GM12878 (cell line): ENCODE data around the gene SLC28A1. TPM values are rescaled to one million over a fixed set of nuclear protein-coding genes. Genes with fewer than 3 reads are reported as not detected.

ENCODE experiments used
- ATAC-seq: fragments of 200-7000 bp; cut with Tn5 transposase; 3 replicates; pipeline ENCODE4 v1.9.1; 2020; ENCODE audit warnings: mild to moderate bottlenecking, moderate library complexity
- BruUV-seq: library from RNA; stranded (reverse); fragments of 400-500 nt; replicated peaks from 2 replicates; lab custom pipeline; 2021; lab: Mats Ljungman, UMichigan
- CTCF ChIA-PET: fragments of 300-600 bp; sonication (Branson Sonifier 250); formaldehyde crosslinking; extraction: SDS; loops from one replicate; lab custom pipeline; 2021; ENCODE audit warnings: inconsistent platforms; lab: Yijun Ruan, JAX
- POLR2A ChIA-PET: fragments of 350-600 bp; formaldehyde crosslinking; extraction: SDS; loops from one replicate; lab custom pipeline; 2021; ENCODE audit warnings: inconsistent platforms; lab: Charles Lee
- RAD21 ChIA-PET: fragments of 300-600 bp; sonication (Branson Sonifier 250); formaldehyde crosslinking; loops from one replicate; lab custom pipeline; 2023; ENCODE audit warnings: antibody characterized with exemption; ENCODE audit not compliant: unreplicated experiment; lab: Charles Lee
- SMC1A ChIA-PET: fragments of 300-600 bp; sonication (Branson Sonifier 250); formaldehyde crosslinking; loops from one replicate; lab custom pipeline; 2023; ENCODE audit not compliant: unreplicated experiment, uncharacterized antibody; lab: Charles Lee
- DNase-seq: peaks from one replicate; pipeline ENCODE4 v3.0.0-alpha.2; 2011; ENCODE audit warnings: low read depth, low spot score
- FAIRE-seq: peaks from 3 replicates; lab custom pipeline; 2011; peaks lifted over from hg19 to GRCh38; lab: Jason Lieb, UNC
- H2AFZ ChIP-seq: 2 replicates; pipeline ENCODE4 v1.6.0; 2011; ENCODE audit warnings: low read depth, low read length, control low read depth; ENCODE audit not compliant: control insufficient read depth
- H3K27ac ChIP-seq: 2 replicates; pipeline ENCODE4 v1.5.1; 2011; ENCODE audit warnings: control low read depth; ENCODE audit not compliant: control insufficient read depth, insufficient read depth
- H3K27me3 ChIP-seq, 2 experiments: replicated peaks in 1 of 2; 2 replicates each; pipeline versions ENCODE4 v1.6.0 to v1.6.1; 2011; ENCODE audit warnings: low read length in 1 of 2; ENCODE audit not compliant: control insufficient read depth in 2 of 2, insufficient read depth in 2 of 2
- H3K36me3 ChIP-seq, 2 experiments: 2 replicates each; pipeline ENCODE4 v1.5.1; 2011; ENCODE audit warnings: low read length in 1 of 2; ENCODE audit not compliant: control insufficient read depth in 2 of 2, insufficient read depth in 2 of 2
- H3K4me1 ChIP-seq: 2 replicates; pipeline ENCODE4 v1.6.1; 2011; ENCODE audit warnings: mild to moderate bottlenecking, low read length, moderate library complexity, mixed read lengths; ENCODE audit not compliant: control insufficient read depth, insufficient read depth
- H3K4me2 ChIP-seq: 2 replicates; pipeline ENCODE4 v1.6.0; 2011; ENCODE audit warnings: control low read depth; ENCODE audit not compliant: control insufficient read depth, insufficient read depth
- H3K4me3 ChIP-seq: fragments of 200-600 bp; sonication (generic); 2 replicates; pipeline ENCODE4 v1.5.1; 2016
- H3K79me2 ChIP-seq: 2 replicates; pipeline ENCODE4 v1.6.0; 2011; ENCODE audit warnings: low read length; ENCODE audit not compliant: control insufficient read depth, insufficient read depth
- H3K9ac ChIP-seq: 2 replicates; pipeline ENCODE4 v1.8.0; 2011; ENCODE audit warnings: low read length, control low read depth, mixed read lengths; ENCODE audit not compliant: control insufficient read depth, insufficient read depth
- H3K9me3 ChIP-seq: replicated peaks from 3 replicates; pipeline ENCODE4 v1.5.1; 2011; ENCODE audit warnings: mild to moderate bottlenecking, low read length; ENCODE audit not compliant: control insufficient read depth, insufficient read depth
- H4K20me1 ChIP-seq: 2 replicates; pipeline ENCODE4 v1.6.0; 2011; ENCODE audit not compliant: control insufficient read depth, insufficient read depth
- BHLHE40 ChIP-seq, 2 experiments: fragments of 450-650 bp in 1 of 2; IDR thresholded peaks; 2 replicates each; pipeline ENCODE4 v1.6.1; 2011 to 2017; ENCODE audit warnings: low read depth in 2 of 2, borderline replicate concordance in 1 of 2, improper control_type of control experiment in 1 of 2, low read length in 1 of 2, mild to moderate bottlenecking in 1 of 2
- DPF2 ChIP-seq: fragments of 450-650 bp; IDR thresholded peaks from 2 replicates; pipeline ENCODE4 v1.6.1; 2017; ENCODE audit warnings: mild to moderate bottlenecking
- ESRRA ChIP-seq: IDR thresholded peaks from 2 replicates; pipeline ENCODE4 v1.6.1; 2012; ENCODE audit warnings: mild to moderate bottlenecking, low read length, improper control_type of control experiment
- HCFC1 ChIP-seq: fragments of 150-350 bp; IDR thresholded peaks from 2 replicates; pipeline ENCODE4 v1.6.1; 2014; ENCODE audit warnings: low read length
- MAX ChIP-seq: IDR thresholded peaks from 2 replicates; pipeline ENCODE4 v1.6.1; 2012; ENCODE audit warnings: low read depth, low read length, improper control_type of control experiment
- MYC ChIP-seq: IDR thresholded peaks from 2 replicates; pipeline ENCODE4 v1.6.1; 2011; ENCODE audit warnings: mild to moderate bottlenecking, low read length, moderate library complexity, inconsistent platforms; ENCODE audit not compliant: insufficient read depth, insufficient replicate concordance, insufficient read length, severe bottlenecking
- NKRF ChIP-seq: fragments of 450-650 bp; conservative IDR thresholded peaks from 2 replicates; pipeline ENCODE4 v1.6.1; 2017; ENCODE audit warnings: mild to moderate bottlenecking, moderate library complexity
- POU2F2 ChIP-seq: IDR thresholded peaks from 3 replicates; pipeline ENCODE4 v1.6.1; 2011; ENCODE audit warnings: low read depth, mild to moderate bottlenecking, low read length, borderline replicate concordance
- SUZ12 ChIP-seq: fragments of 200-600 bp; sonication (generic); IDR thresholded peaks from one replicate; pipeline ENCODE4 v1.6.1; 2018; ENCODE audit warnings: antibody characterized with exemption, mild to moderate bottlenecking; ENCODE audit not compliant: unreplicated experiment
- WGBS: methylation state at CpG from one replicate; pipeline ENCODE4 v1.1.6; 2016; ENCODE audit warnings: low lambda C conversion rate; ENCODE audit not compliant: insufficient replicate concordance, insufficient coverage; ENCODE audit errors: missing lambda C conversion rate; 5-methylcytosine and 5-hydroxymethylcytosine counted together
- in situ Hi-C: fragments of 300-500 bp; cut with MboI; formaldehyde crosslinking; loops from 9 replicates; pipeline ENCODE4 v1.14.3; 2018; ENCODE audit warnings: mixed read lengths
- intact Hi-C: fragments of 100-400 bp; cut with micrococcal nuclease; formaldehyde crosslinking; loops from one replicate; pipeline ENCODE4 v1.14.2; 2022; ENCODE audit not compliant: unreplicated experiment
- polyA plus RNA-seq, 11 experiments: library from polyadenylated mRNA; depleted of rRNA in 4 of 11; unstranded in 6 of 11; stranded (reverse) in 5 of 11; fragments of >200 nt; fragmentation: Nextera tagmentation in 4 of 11; fragmentation: Illumina TruSeq in 1 of 11; extraction: Ambion mirVana in 4 of 11; extraction: Trizol in 1 of 11; gene quantifications; 1 replicate in 1 of 11; 2 replicates in 10 of 11; pipeline versions ENCODE4 v1.2.1 to v1.2.3, GENCODE V29; 2011 to 2016; ENCODE audit warnings: inconsistent platforms in 2 of 11, missing spikeins in 2 of 11, low read depth in 1 of 11
- total RNA-seq, 4 experiments: library from RNA; depleted of rRNA in 3 of 4; stranded (reverse); fragments of >200 nt in 3 of 4; fragmentation: Illumina TruSeq in 1 of 4; extraction: Trizol in 1 of 4; gene quantifications; 2 replicates each; pipeline versions ENCODE4 v1.2.1 to v1.2.3, GENCODE V29; 2013 to 2021

SLC28A1 gene
- total and polyA plus RNA-seq, 10 of the 15 experiments (the other 5 are each of a cell fraction or from before 2014, with no cell fraction given): not detected

GRCh38 chr15:84915606-84915958, 31.1 kb downstream of the SLC28A1 start (continued):
- TF ChIP-seq SUZ12 (no peak), POU2F2 (no peak), DPF2 (0 out of 2 replicates have a peak, but pooled peaks have one; percentile 15), HCFC1 (no peak), ESRRA (no peak), NKRF (0 out of 2 replicates have a peak, but pooled peaks have one; percentile 19)

GRCh38 chr15:84917452-84917851, 33.0 kb downstream of the SLC28A1 start:
- Histone ChIP-seq H3K4me2 (no peak overlapping the region), H3K4me1 (peaks cover 14% of the 10 kb centered on the region), H2AFZ (no peak overlapping the region), H3K4me3 (no peak overlapping the region), H4K20me1 (no peaks in the 10 kb centered on the region), H3K79me2 (no peaks in the 10 kb centered on the region), H3K9ac (no peak overlapping the region), H3K9me3 (no peaks in the 10 kb centered on the region; the same call in 2 of the 3 replicates), H3K36me3 (no peaks in the 10 kb centered on the region), H3K27me3 (no peaks in the 10 kb centered on the region; a peak in 1 of 4 replicates), H3K27ac (no peak overlapping the region)
- ATAC-seq (no peak), FAIRE-seq (peak; percentile 81), DNase-seq (no peak)
- WGBS: 81% methylated on average over 1 of the region's 1 CpG
- ChIA-PET CTCF (interaction anchor here (0.6 to 1.7 kb wide), 2 partner anchors 11 to 154 kb away, joined by 3 to 5 read pairs; no protein-coding TSS in a partner anchor), POLR2A (no interaction called here), RAD21 (interaction anchor here (1.4 kb wide), 1 partner anchor 9 kb away, joined by 5 read pairs; no protein-coding TSS in a partner anchor), SMC1A (interaction anchor here (2.2 kb wide), 1 partner anchor 11 kb away, joined by 6 read pairs; no protein-coding TSS in a partner anchor)
- BruUV-seq: no TSS peak
- in situ Hi-C loops: no loop called here
- 0 out of 4 replicates have a peak, but pooled peaks of 1 of the 2 experiments have one; percentile 24 for TF ChIP-seq BHLHE40 (IDR thresholded peaks at IDR 0.05; ENCODE audit: borderline replicate concordance in 1 of 2, low read depth in 2 of 2, low read length in 1 of 2)
- TF ChIP-seq MYC: no peak
- TF ChIP-seq MAX: no peak
- intact Hi-C loops: no loop called here
